ENCODE results near the gene DCBLD2.

GRCh38 chr3:98776140-98776493, 125.4 kb downstream of the DCBLD2 start:
- TF ChIP-seq CTCF (conservative IDR thresholded peaks at IDR 0.05 in 1 of 2, IDR thresholded peaks at IDR 0.05 in 1 of 2; ENCODE audit: extremely low read depth in 1 of 2, insufficient read depth in 1 of 2, low read depth in 1 of 2, low read length in 2 of 2) (no peak), EZH2 (IDR thresholded peaks at IDR 0.05; ENCODE audit: borderline replicate concordance, low read length) (no peak)
